HCT116 (cell line): Measurements from ENCODE around the gene NDUFA9. TPM values are rescaled to one million over a fixed set of nuclear protein-coding genes. Genes with fewer than 3 reads are reported as not detected.

Source experiments
- ATAC-seq: fragments of 200-7000 bp; cut with Tn5 transposase; 2 replicates; pipeline ENCODE4 v1.9.1; 2020; ENCODE audit warnings: mild to moderate bottlenecking, moderate library complexity
- BruUV-seq: library from RNA; stranded (reverse); fragments of 400-500 nt; replicated peaks from 2 replicates; lab custom pipeline; 2021; lab: Mats Ljungman, UMichigan
- CTCF ChIA-PET: fragments of 300-600 bp; sonication (Branson Sonifier 250); formaldehyde crosslinking; loops from one replicate; lab custom pipeline; 2021; ENCODE audit warnings: antibody characterized with exemption; lab: Charles Lee
- POLR2A ChIA-PET: fragments of 300-600, 350-600 bp; sonication (Branson Sonifier 250); formaldehyde crosslinking; loops from one replicate; lab custom pipeline; 2021; ENCODE audit warnings: antibody characterized with exemption; lab: Charles Lee
- RAD21 ChIA-PET, 2 experiments: fragments of 300-600 bp; sonication (Branson Sonifier 250); formaldehyde crosslinking; loops; one replicate each; lab custom pipeline; 2023; ENCODE audit warnings: low total read pairs in 2 of 2; ENCODE audit not compliant: uncharacterized antibody in 2 of 2, unreplicated experiment in 2 of 2, low non-redundant PET in 1 of 2; lab: Charles Lee
- DNase-seq: peaks from one replicate; pipeline ENCODE4 v3.0.0-alpha.2; 2010; ENCODE audit warnings: low read depth, low spot score
- H2AFZ ChIP-seq: fragments of 200-600 bp; shearing (Covaris generic), sonication (generic); 2 replicates; pipeline ENCODE4 v1.6.1; 2017; ENCODE audit warnings: low read depth, mixed run types, mixed read lengths, antibody characterized with exemption, low read length; ENCODE audit not compliant: poor library complexity, severe bottlenecking
- H3K27ac ChIP-seq: 2 replicates; pipeline ENCODE4 v1.5.1; 2012; ENCODE audit warnings: low read depth, low read length
- H3K27me3 ChIP-seq: fragments of 200-600 bp; sonication (generic); 2 replicates; pipeline ENCODE4 v1.6.1; 2016; ENCODE audit warnings: mixed run types, low read length, mixed read lengths; ENCODE audit not compliant: insufficient read depth
- H3K36me3 ChIP-seq, 2 experiments: fragments of 200-500 bp in 1 of 2; fragments of 200-600 bp in 1 of 2; sonication (Bioruptor generic) in 1 of 2; sonication (generic) in 1 of 2; 2 replicates each; pipeline versions ENCODE4 v1.5.1 to v1.6.1; 2014 to 2016; ENCODE audit warnings: low read length in 2 of 2, inconsistent platforms in 1 of 2, mixed read lengths in 1 of 2, mixed run types in 1 of 2; ENCODE audit not compliant: insufficient read depth in 2 of 2, control insufficient read depth in 1 of 2
- H3K4me1 ChIP-seq, 2 experiments: fragments of 200-600 bp in 1 of 2; sonication (generic) in 1 of 2; 2 replicates each; pipeline versions ENCODE4 v1.5.1 to v1.6.1; 2012 to 2017; ENCODE audit warnings: low read length in 2 of 2, inconsistent platforms in 1 of 2, mild to moderate bottlenecking in 1 of 2, mixed read lengths in 1 of 2, mixed run types in 1 of 2, moderate library complexity in 1 of 2; ENCODE audit not compliant: insufficient read depth in 2 of 2, control insufficient read depth in 1 of 2
- H3K4me2 ChIP-seq: fragments of 200-600 bp; sonication (generic); 2 replicates; pipeline ENCODE4 v1.6.1; 2017; ENCODE audit warnings: mixed run types, low read length, mixed read lengths
- H3K4me3 ChIP-seq, 2 experiments: fragments of 200-600 bp in 1 of 2; sonication (generic) in 1 of 2; replicated peaks in 1 of 2; 2 replicates each; pipeline ENCODE4 v1.5.1; 2011 to 2016; ENCODE audit warnings: low read length in 2 of 2, control low read depth in 1 of 2, low read depth in 1 of 2, mild to moderate bottlenecking in 1 of 2, mixed read lengths in 1 of 2, mixed run types in 1 of 2
- H3K79me2 ChIP-seq: fragments of 200-600 bp; sonication (generic); 2 replicates; pipeline ENCODE4 v1.6.1; 2017; ENCODE audit warnings: mild to moderate bottlenecking, mixed run types, low read length, moderate library complexity, mixed read lengths; ENCODE audit not compliant: insufficient read depth
- H3K9ac ChIP-seq: fragments of 200-600 bp; sonication (generic); 2 replicates; pipeline ENCODE4 v1.6.1; 2016; ENCODE audit warnings: low read length, mixed read lengths
- H3K9me2 ChIP-seq: fragments of 200-600 bp; sonication (generic), shearing (Covaris generic); 2 replicates; pipeline ENCODE4 v1.6.1; 2017; ENCODE audit warnings: mixed run types, mild to moderate bottlenecking, moderate library complexity; ENCODE audit not compliant: insufficient read depth
- H3K9me3 ChIP-seq, 2 experiments: fragments of 200-500 bp in 1 of 2; fragments of 200-600 bp in 1 of 2; sonication (Bioruptor generic) in 1 of 2; sonication (generic) in 1 of 2; 2 replicates each; pipeline ENCODE4 v1.6.1; 2014 to 2017; ENCODE audit warnings: low read length in 2 of 2, mixed read lengths in 2 of 2, inconsistent platforms in 1 of 2, low read depth in 1 of 2, mild to moderate bottlenecking in 1 of 2, mixed run types in 1 of 2, moderate library complexity in 1 of 2; ENCODE audit not compliant: control insufficient read depth in 1 of 2, insufficient read depth in 1 of 2
- H4K20me1 ChIP-seq: fragments of 200-600 bp; sonication (generic), shearing (Covaris generic); 2 replicates; pipeline ENCODE4 v1.6.1; 2017; ENCODE audit warnings: mixed run types, mild to moderate bottlenecking, moderate library complexity; ENCODE audit not compliant: insufficient read depth
- CBX3 ChIP-seq: IDR thresholded peaks from 2 replicates; pipeline ENCODE4 v1.6.1; 2012; ENCODE audit warnings: low read depth
- EGR1 ChIP-seq: IDR thresholded peaks from 2 replicates; pipeline ENCODE4 v1.6.1; 2012; ENCODE audit warnings: low read depth
- EZH2phosphoT487 ChIP-seq: fragments of 200-600 bp; IDR thresholded peaks from 2 replicates; pipeline ENCODE4 v1.6.1; 2018; ENCODE audit warnings: antibody characterized with exemption, borderline replicate concordance
- FOSL1 ChIP-seq: IDR thresholded peaks from 2 replicates; pipeline ENCODE4 v1.6.1; 2012; ENCODE audit warnings: low read depth
- POLR2A ChIP-seq: IDR thresholded peaks from 2 replicates; pipeline ENCODE4 v1.7.0; 2011; ENCODE audit warnings: borderline replicate concordance; ENCODE audit not compliant: insufficient read depth, insufficient read length; ENCODE audit errors: extremely low read depth
- SP1 ChIP-seq: IDR thresholded peaks from 2 replicates; pipeline ENCODE4 v1.6.1; 2012; ENCODE audit warnings: low read depth
- SRF ChIP-seq: IDR thresholded peaks from 2 replicates; pipeline ENCODE4 v1.6.1; 2012; ENCODE audit warnings: low read depth
- TCF7L2 ChIP-seq: IDR thresholded peaks from 2 replicates; pipeline ENCODE4 v1.7.0; 2011; ENCODE audit warnings: borderline replicate concordance, inconsistent platforms; ENCODE audit not compliant: insufficient read depth, insufficient read length; ENCODE audit errors: extremely low read depth
- YY1 ChIP-seq: IDR thresholded peaks from 2 replicates; pipeline ENCODE4 v1.6.1; 2011; ENCODE audit warnings: low read length, low read depth, moderate library complexity, mild to moderate bottlenecking; ENCODE audit not compliant: insufficient replicate concordance; ENCODE audit errors: extremely low read depth
- ZBTB33 ChIP-seq: IDR thresholded peaks from 2 replicates; pipeline ENCODE4 v1.6.1; 2011; ENCODE audit warnings: mild to moderate bottlenecking, low read length, moderate library complexity; ENCODE audit not compliant: insufficient replicate concordance; ENCODE audit errors: extremely low read depth
- ZFX ChIP-seq: fragments of 450-650 bp; IDR thresholded peaks from 2 replicates; pipeline ENCODE4 v1.6.1; 2017
- ZNF274 ChIP-seq: fragments of 200-500 bp; sonication (Bioruptor generic); IDR thresholded peaks from 2 replicates; pipeline ENCODE4 v1.6.1; 2014; ENCODE audit warnings: mild to moderate bottlenecking, low read depth, low read length, inconsistent platforms
- intact Hi-C: fragments of 100-400 bp; cut with micrococcal nuclease; formaldehyde crosslinking; loops from 2 replicates; pipeline ENCODE4 v1.10.0; 2022
- total RNA-seq: library from RNA; stranded (reverse); gene quantifications from one replicate; pipeline ENCODE4 v1.2.1, GENCODE V29; 2021; ENCODE audit not compliant: unreplicated experiment
- TF ChIP-seq, protein P1 (sequence below), 3 experiments: fragments of 200-600 bp in 1 of 3; sonication (generic) in 1 of 3; IDR thresholded peaks in 2 of 3; conservative IDR thresholded peaks in 1 of 3; 2 replicates each; pipeline ENCODE4 v1.5.1; 2012 to 2017; ENCODE audit warnings: low read depth in 2 of 3, low read length in 2 of 3, antibody characterized with exemption in 1 of 3, borderline replicate concordance in 1 of 3, control low read depth in 1 of 3, mild to moderate bottlenecking in 1 of 3, mixed read lengths in 1 of 3, mixed run types in 1 of 3, moderate library complexity in 1 of 3; ENCODE audit not compliant: insufficient read depth in 1 of 3
- TF ChIP-seq, protein P2 (sequence below): IDR thresholded peaks from 2 replicates; pipeline ENCODE4 v1.6.1; 2012

NDUFA9 gene
- total RNA-seq, 1 experiment from 2014 or later = 95.4 TPM

DNA sequence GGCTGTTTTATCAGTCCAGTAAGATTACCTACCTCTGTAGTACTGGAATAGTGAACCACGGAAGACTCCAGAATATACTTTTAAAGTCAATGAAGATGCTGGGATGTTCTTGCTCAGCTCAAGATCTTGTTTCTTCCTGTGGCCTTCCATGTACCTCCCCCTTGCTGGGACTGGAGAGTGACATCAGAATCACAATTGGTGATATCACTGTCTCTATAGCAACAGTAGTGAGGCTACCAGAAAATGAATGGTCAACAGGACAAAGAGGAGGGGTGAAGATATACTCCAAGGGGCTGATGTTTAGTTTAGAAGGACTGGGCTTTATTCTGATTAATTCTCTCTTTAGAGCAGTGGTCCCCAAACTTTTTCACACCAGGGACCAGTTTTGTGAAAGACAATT, 3.9 kb upstream of the NDUFA9 start:
- no peak overlapping the region for H2AFZ ChIP-seq
- POLR2A ChIA-PET = no interaction called here
- H3K27me3 ChIP-seq = no peaks in the 10 kb centered on the region
- RAD21 ChIA-PET = no interaction called here
- DNase-seq = no peak
- TF ChIP-seq EZH2phosphoT487 (no peak), CBX3 (no peak), SP1 (no peak), POLR2A (no peak), SRF (no peak), ZFX (no peak), ZNF274 (no peak), YY1 (no peak), ZBTB33 (no peak), TCF7L2 (no peak), EGR1 (no peak), FOSL1 (no peak)
- TF ChIP-seq, protein P1, sequence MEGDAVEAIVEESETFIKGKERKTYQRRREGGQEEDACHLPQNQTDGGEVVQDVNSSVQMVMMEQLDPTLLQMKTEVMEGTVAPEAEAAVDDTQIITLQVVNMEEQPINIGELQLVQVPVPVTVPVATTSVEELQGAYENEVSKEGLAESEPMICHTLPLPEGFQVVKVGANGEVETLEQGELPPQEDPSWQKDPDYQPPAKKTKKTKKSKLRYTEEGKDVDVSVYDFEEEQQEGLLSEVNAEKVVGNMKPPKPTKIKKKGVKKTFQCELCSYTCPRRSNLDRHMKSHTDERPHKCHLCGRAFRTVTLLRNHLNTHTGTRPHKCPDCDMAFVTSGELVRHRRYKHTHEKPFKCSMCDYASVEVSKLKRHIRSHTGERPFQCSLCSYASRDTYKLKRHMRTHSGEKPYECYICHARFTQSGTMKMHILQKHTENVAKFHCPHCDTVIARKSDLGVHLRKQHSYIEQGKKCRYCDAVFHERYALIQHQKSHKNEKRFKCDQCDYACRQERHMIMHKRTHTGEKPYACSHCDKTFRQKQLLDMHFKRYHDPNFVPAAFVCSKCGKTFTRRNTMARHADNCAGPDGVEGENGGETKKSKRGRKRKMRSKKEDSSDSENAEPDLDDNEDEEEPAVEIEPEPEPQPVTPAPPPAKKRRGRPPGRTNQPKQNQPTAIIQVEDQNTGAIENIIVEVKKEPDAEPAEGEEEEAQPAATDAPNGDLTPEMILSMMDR (IDR thresholded peaks at IDR 0.05 in 2 of 3, conservative IDR thresholded peaks at IDR 0.05 in 1 of 3; ENCODE audit: borderline replicate concordance in 1 of 3, insufficient read depth in 1 of 3, low read depth in 2 of 3, low read length in 2 of 3) = no peak
- TF ChIP-seq, protein P2, sequence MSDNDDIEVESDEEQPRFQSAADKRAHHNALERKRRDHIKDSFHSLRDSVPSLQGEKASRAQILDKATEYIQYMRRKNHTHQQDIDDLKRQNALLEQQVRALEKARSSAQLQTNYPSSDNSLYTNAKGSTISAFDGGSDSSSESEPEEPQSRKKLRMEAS = no peak
- H4K20me1 ChIP-seq = no peaks in the 10 kb centered on the region
- no peak overlapping the region for H3K4me2 ChIP-seq
- no TSS peak for BruUV-seq
- H3K4me1 ChIP-seq = peaks cover 6 to 12% of the 10 kb centered on the region in 2 experiments; a peak in 3 of 4 replicates
- H3K9ac ChIP-seq = no peak overlapping the region
- H3K9me3 ChIP-seq = no peaks in the 10 kb centered on the region
- H3K79me2 ChIP-seq = peaks cover 10% of the 10 kb centered on the region
- ATAC-seq = no peak
- H3K4me3 ChIP-seq = no peak overlapping the region
- H3K9me2 ChIP-seq = no peaks in the 10 kb centered on the region
- no peak overlapping the region for H3K27ac ChIP-seq
- no peaks in the 10 kb centered on the region for H3K36me3 ChIP-seq
- intact Hi-C loops = no loop called here
- CTCF ChIA-PET = no interaction called here
